ENCODE results near the gene LRRC2.

DNA sequence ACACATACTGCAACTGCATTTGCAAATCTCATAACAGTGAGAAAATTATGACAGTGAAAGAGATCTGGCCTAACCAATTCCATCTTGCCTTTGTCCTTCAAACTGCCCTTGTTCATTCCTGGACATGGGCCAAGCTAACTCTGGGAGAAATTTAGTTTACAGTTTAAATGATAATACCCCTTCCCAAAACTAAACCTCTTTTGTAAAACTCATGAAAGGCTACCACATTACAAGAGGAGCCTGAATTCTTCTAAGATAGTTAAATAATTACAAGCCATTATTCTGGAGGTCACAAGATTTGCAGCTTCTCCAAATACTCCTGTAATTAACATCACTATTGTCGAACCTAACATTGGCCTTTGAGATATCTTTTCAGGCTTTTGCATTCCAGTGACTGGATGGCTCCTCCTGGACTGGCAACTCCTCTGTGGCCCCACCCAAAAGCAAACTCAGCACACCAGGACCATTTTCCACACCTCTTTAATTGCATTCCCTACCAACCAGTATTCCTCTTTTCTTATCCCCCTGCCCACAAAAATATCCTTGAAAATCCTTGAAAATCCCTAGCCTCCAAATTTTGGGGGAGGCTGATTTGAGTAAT is 37.4 kb upstream of the LRRC2 start:
- TF ChIP-seq POLR2A (IDR thresholded peaks at IDR 0.05): no peak
- TF ChIP-seq, protein P1, sequence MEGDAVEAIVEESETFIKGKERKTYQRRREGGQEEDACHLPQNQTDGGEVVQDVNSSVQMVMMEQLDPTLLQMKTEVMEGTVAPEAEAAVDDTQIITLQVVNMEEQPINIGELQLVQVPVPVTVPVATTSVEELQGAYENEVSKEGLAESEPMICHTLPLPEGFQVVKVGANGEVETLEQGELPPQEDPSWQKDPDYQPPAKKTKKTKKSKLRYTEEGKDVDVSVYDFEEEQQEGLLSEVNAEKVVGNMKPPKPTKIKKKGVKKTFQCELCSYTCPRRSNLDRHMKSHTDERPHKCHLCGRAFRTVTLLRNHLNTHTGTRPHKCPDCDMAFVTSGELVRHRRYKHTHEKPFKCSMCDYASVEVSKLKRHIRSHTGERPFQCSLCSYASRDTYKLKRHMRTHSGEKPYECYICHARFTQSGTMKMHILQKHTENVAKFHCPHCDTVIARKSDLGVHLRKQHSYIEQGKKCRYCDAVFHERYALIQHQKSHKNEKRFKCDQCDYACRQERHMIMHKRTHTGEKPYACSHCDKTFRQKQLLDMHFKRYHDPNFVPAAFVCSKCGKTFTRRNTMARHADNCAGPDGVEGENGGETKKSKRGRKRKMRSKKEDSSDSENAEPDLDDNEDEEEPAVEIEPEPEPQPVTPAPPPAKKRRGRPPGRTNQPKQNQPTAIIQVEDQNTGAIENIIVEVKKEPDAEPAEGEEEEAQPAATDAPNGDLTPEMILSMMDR (IDR thresholded peaks at IDR 0.05): no peak

Data from adrenal gland (tissue), 5 donors.